C4-2B (cell line): ENCODE results near the gene STRA8.

Experiments
- CTCF ChIP-seq: fragments of 450-650 bp; conservative IDR thresholded peaks from 2 replicates; pipeline ENCODE4 v1.5.1; 2017; ENCODE audit warnings: mild to moderate bottlenecking
- ZFX ChIP-seq: fragments of 450-650 bp; IDR thresholded peaks from 2 replicates; pipeline ENCODE4 v1.6.1; 2017

- no peak for TF ChIP-seq CTCF
- TF ChIP-seq ZFX, result no peak
These were observed 28.8 kb upstream of the STRA8 start for GRCh38 chr7:135204876-135205275.
